GM19328 (cell line): ENCODE results near the gene DAAM2.

Source experiments
- ATAC-seq: cut with Tn5 transposase; IDR thresholded peaks from one replicate; pipeline ENCODE4 v1.9.1; 2021; ENCODE audit warnings: mild to moderate bottlenecking, moderate library complexity; ENCODE audit not compliant: unreplicated experiment

DAAM2 gene

GRCh38 chr6:39904946-39905639, 112.9 kb downstream of the DAAM2 start:
- no peak for ATAC-seq

DNA sequence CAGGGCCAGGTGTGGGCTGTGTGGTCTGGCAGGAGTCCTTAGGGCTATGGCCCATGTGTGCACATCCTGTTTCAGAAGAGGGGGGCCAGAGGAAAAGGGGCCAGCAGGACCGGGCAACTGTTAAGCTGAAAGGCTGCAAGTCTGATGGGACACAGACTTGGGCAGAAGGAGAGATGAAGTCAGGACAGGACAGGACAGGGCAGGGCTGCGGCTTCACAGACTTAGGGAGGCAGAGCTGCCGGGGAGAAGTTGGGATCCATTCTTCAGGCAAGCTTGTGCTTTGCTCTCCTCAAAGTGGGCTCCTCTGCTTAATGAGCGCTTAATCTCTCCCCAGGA, 113.4 kb downstream of the DAAM2 start:
- ATAC-seq: no peak

DNA sequence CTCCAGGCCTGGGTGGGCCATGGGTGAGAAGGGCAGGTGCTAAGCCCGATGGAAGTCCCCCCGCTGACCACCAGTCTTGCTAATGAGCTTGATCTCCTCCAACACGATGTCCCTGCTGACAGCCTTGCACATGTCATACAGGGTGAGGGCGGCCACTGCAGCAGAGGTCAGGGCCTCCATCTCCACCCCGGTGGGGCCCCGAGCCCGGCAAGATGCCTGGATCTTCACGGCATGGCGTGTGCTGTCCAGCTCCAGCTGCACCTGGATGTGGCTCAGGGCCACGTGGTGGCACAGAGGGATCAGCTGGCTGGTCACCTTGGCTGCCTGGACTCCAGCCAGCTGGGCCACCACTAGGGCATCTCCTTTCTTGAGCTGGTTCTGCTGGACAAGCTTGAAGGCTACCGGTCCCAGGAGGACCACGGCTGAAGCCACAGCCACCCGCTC, 114.2 kb downstream of the DAAM2 start:
- no peak for ATAC-seq

GRCh38 chr6:39907871-39908575, 115.8 kb downstream of the DAAM2 start:
- ATAC-seq: no peak

- ATAC-seq: no peak
Measured at GRCh38 chr6:39908838-39909583, 116.8 kb downstream of the DAAM2 start.

- ATAC-seq: no peak
Measured at GRCh38 chr6:39909701-39910100, 117.5 kb downstream of the DAAM2 start.

DNA sequence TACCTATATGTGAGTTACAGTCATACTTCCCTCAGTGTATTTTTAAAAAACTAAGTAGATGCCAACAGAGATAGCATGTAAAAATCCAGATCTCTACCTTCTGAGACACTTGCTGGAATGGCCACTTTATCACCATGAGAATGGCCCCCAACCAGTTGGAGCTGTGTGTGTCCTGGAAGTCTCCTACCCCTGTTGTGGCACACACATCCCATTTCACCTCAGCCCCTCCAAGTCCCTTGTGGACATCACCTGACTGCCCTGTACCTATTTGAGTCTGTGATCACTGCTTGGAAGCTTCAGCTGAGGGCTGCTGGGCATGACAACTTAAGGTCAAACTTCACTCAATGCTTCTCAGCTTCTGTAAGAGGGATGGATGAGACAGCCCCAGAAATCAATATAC, 118.0 kb downstream of the DAAM2 start:
- no peak for ATAC-seq

DNA sequence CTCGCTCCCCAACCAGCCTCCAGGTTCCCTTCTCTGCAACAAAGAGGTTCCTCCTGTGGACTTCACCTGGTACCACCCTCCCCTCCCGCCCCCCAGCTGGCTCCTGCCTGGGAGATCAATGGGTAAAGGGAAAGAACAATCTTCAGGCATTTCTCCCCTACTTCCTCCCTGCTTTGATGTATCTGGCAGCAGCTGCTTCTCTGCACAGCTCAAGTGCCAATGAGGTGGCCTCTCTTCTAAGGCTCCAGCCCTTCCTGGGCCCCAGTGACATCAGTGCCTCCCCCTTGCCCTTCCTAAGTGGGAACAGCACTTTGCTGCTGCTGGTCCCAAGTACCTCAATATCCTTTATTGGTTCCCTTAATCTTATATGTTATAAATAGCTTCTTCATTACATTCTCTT, 118.6 kb downstream of the DAAM2 start:
- ATAC-seq: no peak

DNA sequence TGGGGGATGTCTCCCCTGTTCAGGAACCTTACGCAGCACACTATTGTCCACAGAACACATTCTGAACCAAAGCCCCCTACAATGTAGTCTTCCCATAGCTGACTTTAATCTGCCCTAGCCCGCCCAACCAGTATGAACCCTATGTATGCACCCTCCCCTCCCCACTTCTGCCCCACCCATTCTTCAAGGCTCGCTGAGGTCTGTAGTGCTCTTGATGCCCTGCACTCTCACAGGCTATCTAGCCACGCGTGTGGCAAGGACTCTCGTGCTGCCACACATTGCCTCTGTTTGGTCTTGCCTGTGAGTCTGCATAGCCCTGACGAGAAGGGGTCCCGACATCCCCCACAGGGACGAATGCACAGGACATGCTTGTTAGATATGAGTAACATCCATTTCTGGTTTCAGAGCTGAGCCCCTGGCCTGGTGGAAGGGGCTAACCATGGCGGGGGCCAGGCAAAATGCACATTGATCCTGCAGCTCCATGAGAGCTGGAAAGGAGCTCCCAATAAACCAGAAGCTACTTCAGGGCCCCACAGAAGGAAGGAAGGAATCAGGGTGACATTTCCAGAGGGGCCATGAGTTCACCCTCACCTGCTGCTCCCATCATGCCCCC, 119.4 kb downstream of the DAAM2 start:
- no peak for ATAC-seq

GRCh38 chr6:39912446-39912845, 120.3 kb downstream of the DAAM2 start:
- ATAC-seq: no peak

GRCh38 chr6:39913391-39913916, 121.3 kb downstream of the DAAM2 start:
- no peak for ATAC-seq

DNA sequence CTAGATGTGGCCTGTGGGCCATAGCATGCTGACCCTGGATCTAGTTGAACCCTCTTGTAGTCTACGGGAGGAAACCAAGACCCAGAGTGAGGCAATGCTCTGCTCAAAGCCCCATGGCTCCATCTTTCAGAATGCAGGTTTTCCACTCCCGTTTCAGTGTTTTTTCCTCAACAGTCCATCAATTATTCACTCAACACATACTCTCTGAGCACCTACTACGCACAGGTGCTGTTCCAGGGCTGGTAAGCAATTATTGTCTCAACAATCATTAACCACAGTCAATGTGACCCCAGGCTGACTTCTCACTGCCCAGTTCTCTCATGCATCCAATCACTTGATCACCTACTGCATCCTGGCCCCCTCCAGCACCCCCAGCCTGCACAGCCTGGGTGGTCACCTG, 122.1 kb downstream of the DAAM2 start:
- no peak for ATAC-seq

GRCh38 chr6:39915866-39916265, 123.7 kb downstream of the DAAM2 start:
- ATAC-seq: no peak

DNA sequence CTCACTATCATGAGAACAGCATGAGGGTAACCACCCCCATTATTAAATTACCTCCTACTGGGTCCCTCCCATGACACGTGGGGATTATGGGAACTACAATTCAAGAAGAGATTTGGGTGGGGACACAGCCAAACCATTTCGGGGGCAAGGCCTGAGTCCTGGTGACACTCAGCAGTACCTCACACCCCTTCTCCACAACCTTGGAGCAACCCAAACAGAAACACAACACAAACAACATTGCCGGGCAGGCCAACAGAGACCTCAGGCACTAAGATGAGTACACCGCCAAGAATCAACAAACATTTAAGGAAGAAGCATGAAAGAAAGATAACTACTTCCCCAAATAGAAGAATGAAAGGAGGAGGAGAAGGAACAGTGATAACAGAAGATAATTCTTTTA, 125.2 kb downstream of the DAAM2 start:
- no peak for ATAC-seq

- no peak for ATAC-seq
Measured at GRCh38 chr6:39917981-39918380, 125.8 kb downstream of the DAAM2 start.

GRCh38 chr6:39918831-39919230, 126.7 kb downstream of the DAAM2 start:
- no peak for ATAC-seq

DNA sequence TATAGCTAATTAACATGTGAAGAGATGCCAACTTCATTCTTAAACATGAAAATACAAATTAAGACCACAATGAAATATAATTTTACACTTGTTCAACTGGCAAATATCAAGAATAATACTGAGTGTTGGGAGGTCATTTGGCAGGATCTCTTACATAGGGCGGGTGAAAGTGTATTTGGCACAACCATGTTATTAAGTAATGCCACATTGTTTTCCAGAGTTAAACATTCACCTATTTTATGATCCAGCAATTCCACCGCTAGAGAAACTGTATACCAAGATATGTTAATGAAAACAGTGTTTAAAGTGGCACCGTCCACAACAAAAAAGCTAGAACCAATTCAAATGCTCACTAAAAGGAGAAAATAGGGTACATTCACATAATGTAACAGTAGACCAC, 128.0 kb downstream of the DAAM2 start:
- no peak for ATAC-seq

DNA sequence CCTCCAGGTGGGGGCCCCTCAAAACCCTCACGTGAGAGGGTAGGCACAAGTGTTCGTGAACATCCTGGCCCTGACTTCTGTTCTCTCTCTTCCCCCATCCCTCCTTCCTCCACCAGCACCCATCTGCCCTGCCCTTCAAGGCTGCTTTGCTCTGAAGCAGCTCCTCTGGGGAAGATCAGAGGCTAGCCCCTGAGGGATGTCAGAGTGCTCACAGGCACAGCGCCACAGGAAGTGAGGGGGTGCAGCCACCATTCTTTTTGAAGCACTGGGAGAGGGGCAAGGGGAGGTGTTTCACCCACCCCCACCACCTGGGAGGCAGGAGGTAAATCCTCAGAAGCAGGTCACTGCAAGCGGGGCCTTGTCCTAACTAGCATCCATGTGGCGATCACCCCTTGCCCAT, 130.6 kb downstream of the DAAM2 start:
- ATAC-seq: no peak

- no peak for ATAC-seq
Measured at GRCh38 chr6:39923394-39923793, 131.2 kb downstream of the DAAM2 start.

- no peak for ATAC-seq
Measured at GRCh38 chr6:39923861-39924260, 131.7 kb downstream of the DAAM2 start.

GRCh38 chr6:39924283-39924682, 132.1 kb downstream of the DAAM2 start:
- no peak for ATAC-seq
